Astrocyte (in vitro differentiated cells and primary cell): Measurements from ENCODE around the gene CCDC137.

ENCODE experiments used
- CTCF ChIP-seq: IDR thresholded peaks from 2 replicates; pipeline ENCODE4 v1.5.1; 2011; ENCODE audit warnings: low read depth, mild to moderate bottlenecking, inconsistent platforms, low read length, moderate library complexity; ENCODE audit not compliant: insufficient read depth
- EZH2 ChIP-seq: IDR thresholded peaks from 2 replicates; pipeline ENCODE4 v1.6.1; 2012; ENCODE audit warnings: mild to moderate bottlenecking, low read length, inconsistent platforms; ENCODE audit not compliant: insufficient read depth

GRCh38 chr17:81708739-81709185 lies 42.2 kb downstream of the CCDC137 start:
- TF ChIP-seq EZH2, result no peak
- no peak for TF ChIP-seq CTCF
